ENCODE data around the gene MARCKS.
"Not testable (repeated sequence)": the region's sequence is repeated elsewhere in the genome, so short reads cannot be mapped to it uniquely, and the experiment has no call there.

Gene MARCKS

DNA sequence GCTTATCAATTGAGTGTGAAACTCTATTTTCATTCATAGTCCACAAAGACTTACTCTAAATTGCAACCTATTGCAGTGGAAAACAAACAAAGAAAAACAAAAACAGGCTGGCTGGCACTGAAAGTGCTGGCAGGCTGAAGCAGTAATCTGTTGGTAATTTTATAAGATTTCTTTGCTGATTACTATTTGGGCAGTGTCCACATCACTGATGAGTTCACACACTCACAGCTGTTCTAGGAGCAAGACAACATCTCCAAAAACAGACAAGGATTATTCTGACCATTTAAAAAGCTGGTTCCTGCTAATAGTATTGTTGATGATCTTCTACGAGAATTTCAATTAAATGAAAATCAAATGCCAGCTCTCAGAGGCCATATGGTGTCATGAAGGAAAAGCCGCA lies 26.9 kb downstream of the MARCKS start:
- no peak for DNase-seq (ENCODE audit: low read depth)

DNA sequence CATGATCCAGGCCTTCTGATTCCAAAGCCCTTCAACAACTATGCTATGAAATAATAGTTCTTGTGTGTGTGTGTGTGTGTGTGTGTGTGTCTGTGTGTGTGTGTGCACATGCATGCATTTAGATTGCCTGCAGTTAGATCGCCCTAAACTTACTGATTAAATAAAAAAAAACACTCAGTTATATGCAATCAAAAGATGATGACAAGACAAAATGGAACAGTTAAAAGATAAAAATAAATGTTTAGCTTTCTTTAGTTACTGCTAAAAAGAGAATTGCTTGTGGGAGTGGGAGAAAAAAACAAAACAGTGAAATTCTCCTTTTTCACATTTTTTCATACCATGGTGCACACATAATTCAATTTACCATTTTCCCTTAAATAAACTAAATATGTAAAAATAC lies 29.4 kb downstream of the MARCKS start:
- DNase-seq (ENCODE audit: low read depth) = no peak

DNA sequence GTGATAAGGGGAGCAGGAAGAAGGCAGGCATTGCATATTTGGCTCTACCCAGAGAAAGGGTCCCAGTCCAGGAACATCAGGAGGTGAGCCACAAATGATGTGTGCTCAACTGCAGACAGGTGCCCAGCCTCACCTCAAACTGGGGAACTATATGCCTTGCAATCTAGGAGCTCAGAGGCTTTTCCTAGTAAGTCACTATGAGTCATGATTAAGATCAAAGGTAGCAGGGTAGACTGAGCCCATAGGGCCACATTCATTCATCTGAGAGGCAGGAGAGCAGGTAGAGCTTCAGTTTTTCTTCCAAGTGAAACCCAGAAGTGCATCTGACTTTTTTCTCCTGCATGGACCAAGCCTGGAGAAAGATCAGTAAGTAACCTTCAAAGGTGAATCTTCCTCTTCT lies 31.3 kb downstream of the MARCKS start:
- DNase-seq (ENCODE audit: low read depth) = no peak

DNA sequence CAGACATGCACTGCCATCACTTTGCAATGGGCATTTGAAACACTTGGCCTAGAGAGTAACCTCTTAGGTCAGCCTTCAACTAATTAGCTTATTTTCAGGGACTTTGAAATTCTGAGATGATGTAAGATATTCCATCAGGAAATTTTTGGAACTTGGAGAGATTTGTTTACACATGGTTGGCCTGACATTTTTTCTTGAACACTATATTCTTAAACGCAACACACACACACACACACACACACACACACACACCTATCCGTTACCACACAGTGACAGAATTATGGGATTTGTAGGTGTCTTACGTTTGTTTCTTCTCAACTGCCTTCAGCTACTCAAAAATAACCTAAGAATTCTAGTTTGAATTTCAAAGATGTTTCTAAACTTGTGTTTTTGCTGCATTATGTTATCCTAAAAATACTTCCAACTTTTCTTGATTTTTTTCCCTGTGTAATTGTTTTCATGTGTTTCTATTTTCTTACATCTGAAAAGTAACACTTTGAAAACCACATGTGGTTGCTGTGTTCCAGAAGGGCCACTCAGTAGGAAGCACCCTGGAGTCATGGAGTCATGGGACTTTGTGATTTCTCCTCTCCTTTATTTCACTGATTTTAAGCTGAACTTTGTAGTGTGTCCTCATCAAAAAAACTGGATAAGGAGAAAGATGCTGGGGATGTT lies 31.9 kb downstream of the MARCKS start:
- DNase-seq (ENCODE audit: low read depth) = no peak

DNA sequence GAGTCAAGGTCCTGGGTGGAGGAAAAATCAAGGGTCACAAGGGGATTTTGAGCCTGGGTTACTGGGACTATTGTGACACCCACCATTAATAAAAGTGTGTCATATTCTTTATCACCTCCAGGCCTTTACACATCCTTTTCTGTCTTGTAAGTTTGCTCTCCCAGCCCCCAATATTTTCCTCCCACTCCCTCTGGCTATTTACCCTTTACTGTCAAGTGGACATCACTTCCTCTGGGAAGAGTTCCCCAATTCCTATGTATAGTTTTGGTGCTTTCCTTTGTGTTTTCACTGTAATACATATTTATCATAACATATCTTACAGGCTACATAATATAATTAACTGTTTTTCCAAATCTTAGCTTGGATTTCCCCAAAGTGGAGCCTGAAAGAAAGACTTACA lies 36.3 kb downstream of the MARCKS start:
- DNase-seq (ENCODE audit: low read depth) = no peak

DNA sequence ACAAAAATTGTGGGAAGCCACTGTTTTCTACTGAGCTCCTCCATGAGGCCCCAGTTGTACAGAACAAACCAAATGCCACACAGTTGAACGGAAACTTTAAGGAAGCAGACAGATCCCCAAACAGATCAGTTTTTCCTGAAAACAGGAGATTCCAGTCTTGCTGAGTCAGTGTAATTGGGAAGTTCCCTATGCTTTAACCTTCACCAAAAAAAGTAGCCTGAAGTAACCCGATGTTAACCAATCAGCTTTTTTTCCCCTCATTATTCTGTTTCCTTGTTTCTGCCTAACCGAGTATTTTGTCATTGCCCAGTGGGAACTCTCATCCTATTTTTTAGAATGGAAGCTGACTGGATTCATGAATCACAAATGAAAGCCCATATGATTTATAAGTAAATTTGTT lies 36.7 kb downstream of the MARCKS start:
- DNase-seq (ENCODE audit: low read depth) = no peak

DNA sequence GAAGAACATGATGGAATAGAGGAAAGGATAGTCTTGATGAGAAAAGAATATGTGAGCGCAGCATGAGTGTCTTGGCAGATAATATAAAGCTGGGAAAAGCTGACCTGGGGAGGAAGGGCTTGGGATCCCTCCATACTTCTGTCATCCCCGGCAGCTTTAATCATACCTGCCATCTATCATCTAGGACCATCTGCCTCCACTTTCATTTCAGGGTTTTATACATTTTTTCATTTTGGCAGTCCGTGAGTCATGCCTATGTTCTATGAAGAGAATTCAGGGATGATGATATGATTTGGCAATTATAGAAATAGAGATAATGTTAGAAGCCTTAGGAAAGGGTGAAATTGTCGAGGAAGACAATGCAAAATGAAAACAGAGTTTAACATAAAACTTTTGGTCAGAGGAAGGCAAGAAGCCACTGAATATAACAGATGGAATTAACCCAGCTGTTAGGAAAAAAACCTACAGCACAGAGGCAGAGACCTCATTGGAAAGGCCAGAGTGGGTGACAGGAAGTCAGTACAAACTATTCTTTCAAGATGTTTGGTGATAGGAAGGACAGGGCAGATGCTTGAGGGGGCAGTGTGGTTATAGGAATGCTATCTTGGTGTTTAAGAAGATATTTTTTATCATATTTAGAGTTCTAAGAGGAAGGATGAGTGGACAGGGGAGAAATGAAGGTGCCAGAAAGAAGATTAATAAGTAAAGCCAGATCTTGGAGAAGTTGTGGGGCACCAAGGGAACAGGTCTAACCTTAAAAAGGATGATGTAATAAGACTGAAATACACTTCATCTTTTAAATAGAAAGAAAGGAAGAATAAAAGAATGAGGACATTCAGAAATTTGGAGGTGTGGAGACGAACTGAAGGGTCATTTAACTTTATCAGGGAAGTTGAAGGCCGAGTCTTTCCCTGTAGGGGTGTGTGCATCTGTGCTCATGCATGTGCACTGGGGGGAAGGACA lies 37.8 kb downstream of the MARCKS start:
- DNase-seq (ENCODE audit: low read depth) = no peak

DNA sequence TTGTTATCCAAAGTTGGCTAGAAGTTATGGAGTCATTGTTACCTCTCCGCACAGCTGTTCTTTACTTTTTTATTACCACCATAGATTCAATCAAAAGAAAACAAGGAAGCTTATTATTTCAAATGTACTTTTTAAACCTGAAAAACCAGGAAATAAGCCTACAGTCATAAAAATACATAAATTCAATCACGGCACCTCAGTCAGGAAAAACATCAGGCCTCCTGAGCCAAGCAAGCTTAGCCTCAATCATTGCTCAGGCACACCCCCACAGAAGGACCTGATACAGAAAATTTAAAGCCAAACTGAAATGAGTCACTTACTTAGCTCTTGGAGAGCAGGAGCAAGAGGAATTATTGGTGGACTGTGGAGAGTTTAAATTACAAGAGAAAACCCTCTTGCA lies 44.3 kb downstream of the MARCKS start:
- no peak for DNase-seq (ENCODE audit: low read depth)

DNA sequence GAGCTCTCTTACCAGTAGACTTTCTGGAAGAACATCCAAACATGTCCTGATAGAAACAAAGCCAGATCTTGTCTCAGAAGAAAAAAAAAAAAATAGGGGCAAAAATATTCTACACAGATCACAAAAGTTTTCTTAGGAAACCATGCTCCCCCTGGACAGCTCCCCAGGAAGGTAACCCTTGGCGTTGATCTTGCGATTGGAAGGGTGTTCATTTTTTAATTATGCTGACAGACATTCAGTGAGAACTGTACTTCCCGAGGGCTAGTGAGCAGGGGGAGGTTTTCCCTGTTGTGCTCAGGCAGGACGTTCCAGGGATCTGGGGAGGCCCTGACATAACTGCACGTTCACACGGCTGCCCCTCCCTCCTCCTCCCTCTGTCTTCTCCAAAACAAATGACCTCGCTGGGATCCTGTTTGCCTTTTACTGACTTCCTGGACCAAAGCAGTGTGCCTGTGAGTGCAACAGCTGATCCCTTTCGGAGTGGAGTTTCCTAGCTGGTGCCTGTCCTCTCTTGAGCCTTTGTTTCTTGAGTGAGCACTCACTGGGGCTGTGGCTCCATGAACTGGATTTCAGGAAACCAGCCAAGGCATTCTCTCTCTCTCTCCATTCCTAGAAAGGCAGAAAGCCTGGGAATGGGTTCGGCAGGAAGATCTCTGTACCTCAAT lies 46.7 kb downstream of the MARCKS start:
- no peak for DNase-seq (ENCODE audit: low read depth)

DNA sequence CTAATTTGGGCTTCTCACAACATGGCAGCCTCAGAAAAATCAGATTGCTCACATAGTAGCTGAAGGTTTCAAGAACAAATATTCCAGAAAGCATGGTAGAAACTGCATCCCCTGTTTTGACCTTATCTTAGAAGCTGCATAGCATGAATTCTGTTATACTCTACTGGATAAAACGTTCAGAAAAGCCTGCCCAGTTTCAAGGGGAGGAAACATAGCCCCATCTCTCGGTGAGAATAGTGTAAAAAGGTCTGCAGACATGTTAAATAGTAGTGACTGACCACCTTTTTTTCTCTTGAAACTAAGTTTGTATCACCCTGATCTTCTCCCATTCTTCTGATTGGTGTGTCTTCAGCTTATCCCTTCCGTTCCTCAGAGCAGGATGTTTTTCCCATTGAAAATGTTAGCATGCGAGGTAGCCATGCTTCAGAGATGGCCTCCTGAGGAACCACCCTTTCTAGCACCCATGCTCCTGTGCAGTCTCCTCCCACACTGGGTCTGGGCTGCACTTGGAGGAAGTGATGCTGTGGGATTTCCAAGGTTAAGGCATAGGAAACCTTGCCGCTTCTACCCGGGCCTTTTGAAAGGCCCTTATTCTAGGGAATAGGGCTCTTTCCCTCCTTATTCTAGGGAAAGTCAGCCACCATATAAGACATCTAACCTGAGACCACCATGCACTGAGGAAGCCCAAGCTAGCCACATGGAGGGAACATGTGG lies 50.1 kb downstream of the MARCKS start:
- DNase-seq (ENCODE audit: low read depth) = no peak

DNA sequence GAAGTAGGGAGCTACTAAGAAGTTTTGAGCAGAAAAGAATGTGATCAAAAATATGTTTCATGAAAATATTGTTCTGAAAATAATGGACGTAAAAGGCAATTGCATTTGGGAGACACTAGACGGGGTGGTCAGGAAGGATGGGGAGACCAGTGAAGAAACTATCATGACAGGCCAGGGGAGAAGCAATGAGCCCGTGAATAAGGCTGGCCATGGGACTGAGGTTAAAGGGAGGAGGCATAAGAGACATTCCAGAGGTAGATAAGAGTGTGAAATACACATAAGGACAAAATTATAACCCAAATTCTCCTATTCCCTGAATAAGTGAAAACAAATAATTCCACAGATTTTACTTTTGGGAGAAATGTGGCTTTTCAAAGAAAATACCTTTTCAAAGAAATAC lies 51.7 kb downstream of the MARCKS start:
- no peak for DNase-seq (ENCODE audit: low read depth)

DNA sequence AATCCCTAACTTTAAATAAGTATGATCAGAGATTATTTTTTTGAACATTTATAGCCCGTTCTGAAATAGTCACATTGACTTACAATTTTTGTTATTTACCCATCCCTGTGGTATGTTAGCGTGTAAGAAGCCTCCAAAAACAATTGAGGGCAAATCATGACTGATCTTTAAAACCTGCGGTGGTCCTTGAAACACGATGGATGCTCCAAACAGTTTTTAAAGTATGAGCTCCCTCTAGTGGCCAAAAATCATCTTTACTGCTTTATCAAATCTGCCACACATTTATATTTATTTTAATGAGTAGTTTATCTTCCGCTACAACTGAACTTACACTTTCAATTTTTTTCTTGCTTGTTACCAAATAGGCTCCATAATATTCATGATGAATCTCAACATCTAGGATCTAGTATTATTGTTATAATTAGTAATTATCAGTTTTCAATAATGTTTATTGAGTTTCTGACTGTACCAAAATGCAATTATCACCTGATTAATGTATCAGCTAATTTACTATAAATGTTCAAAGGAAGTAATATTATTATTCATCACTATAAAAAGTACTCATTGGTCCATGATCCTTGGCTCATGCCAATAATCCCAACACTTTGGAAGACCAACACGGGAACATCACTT lies 52.2 kb downstream of the MARCKS start:
- DNase-seq (ENCODE audit: low read depth) = no peak

DNA sequence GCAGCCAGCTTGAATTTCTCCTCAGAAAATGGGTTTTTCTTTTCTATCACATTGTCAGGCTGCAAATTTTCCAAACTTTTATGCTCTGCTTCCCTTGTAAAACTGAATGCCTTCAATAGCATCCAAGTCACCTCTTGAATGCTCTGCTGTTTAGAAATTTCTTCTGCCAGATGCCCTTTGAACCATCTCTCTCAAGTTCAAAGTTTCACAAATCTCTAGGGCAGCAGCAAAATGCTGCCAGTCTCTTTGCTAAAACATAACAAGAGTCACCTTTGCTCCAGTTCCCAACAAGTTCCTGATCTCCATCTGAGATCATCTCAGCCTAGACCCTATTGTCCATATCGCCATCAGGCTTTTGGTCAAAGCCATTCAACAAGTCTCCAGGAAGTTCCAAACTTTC lies 53.1 kb downstream of the MARCKS start:
- not testable (repeated sequence) for DNase-seq (ENCODE audit: low read depth)

Data from stimulated activated CD8-positive, alpha-beta memory T cell treated with anti-CD3 and anti-CD28 coated beads, Interleukin-7, amount 100 ng/mL, for 24 hours (primary cell).